Parathyroid adenoma (tissue), 2 donors: ENCODE measurements around the gene ITPRIP.

Experiments used
- H2AFZ ChIP-seq: fragments of 300-600 bp; sonication (generic); one replicate; pipeline ENCODE4 v1.7.0; 2017; ENCODE audit warnings: antibody characterized with exemption, mild to moderate bottlenecking
- H3K27ac ChIP-seq: fragments of 300-600 bp; sonication (generic); one replicate; pipeline ENCODE4 v1.7.0; 2017
- H3K27me3 ChIP-seq: fragments of 300-600 bp; sonication (generic); one replicate; pipeline ENCODE4 v1.7.0; 2017; ENCODE audit warnings: low read length; ENCODE audit not compliant: control insufficient read depth, insufficient read depth
- H3K36me3 ChIP-seq: fragments of 300-600 bp; sonication (generic); one replicate; pipeline ENCODE4 v1.7.0; 2017; ENCODE audit warnings: low read length; ENCODE audit not compliant: control insufficient read depth, insufficient read depth
- H3K4me1 ChIP-seq: fragments of 300-600 bp; sonication (generic); one replicate; pipeline ENCODE4 v1.7.0; 2017; ENCODE audit warnings: control low read depth
- H3K4me2 ChIP-seq: fragments of 300-600 bp; sonication (generic); one replicate; pipeline ENCODE4 v1.7.0; 2017; ENCODE audit warnings: low read length
- H3K4me3 ChIP-seq: fragments of 300-600 bp; sonication (generic); one replicate; pipeline ENCODE4 v1.7.0; 2017; ENCODE audit warnings: low read depth, low read length
- H3K79me2 ChIP-seq: fragments of 300-600 bp; sonication (generic); one replicate; pipeline ENCODE4 v1.7.0; 2017; ENCODE audit warnings: control low read depth
- H3K9ac ChIP-seq: fragments of 300-600 bp; sonication (generic); one replicate; pipeline ENCODE4 v1.7.0; 2017; ENCODE audit warnings: mild to moderate bottlenecking
- H3K9me3 ChIP-seq: fragments of 300-600 bp; sonication (generic); one replicate; pipeline ENCODE4 v1.7.0; 2017; ENCODE audit warnings: low read length; ENCODE audit not compliant: control insufficient read depth
- TF ChIP-seq, protein P1 (sequence below): fragments of 300-600 bp; sonication (generic); IDR thresholded peaks from one replicate; pipeline ENCODE4 v1.7.0; 2017; ENCODE audit warnings: antibody characterized with exemption, mild to moderate bottlenecking
- donor health status: primary hyperparathyroidism.

The ITPRIP gene

DNA sequence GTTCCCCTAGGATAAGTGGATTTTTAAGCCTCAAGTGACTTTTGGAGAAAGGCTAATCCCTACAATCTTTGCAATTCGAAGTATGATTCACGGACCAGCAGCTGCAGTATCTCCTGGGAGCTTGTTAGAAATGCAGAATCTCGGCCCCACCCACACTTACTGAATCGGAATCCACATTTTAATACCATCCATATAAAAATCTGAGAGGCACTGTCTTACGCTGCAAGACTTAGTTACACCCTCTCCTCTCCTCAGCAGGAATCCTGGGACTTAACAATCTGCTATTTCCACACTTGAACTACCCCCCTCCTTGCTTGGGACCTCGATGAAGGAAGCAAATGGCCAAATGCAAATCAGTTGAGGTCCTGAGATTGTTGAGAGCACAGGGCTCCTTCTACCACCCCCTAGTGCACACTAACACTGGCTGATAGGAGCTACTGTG is 21.0 kb downstream of the ITPRIP start:
- no peaks in the 10 kb centered on the region for H3K9me3 ChIP-seq
- H3K27ac ChIP-seq: no peak overlapping the region
- H3K79me2 ChIP-seq: peaks cover 2% of the 10 kb centered on the region
- no peak overlapping the region for H3K4me2 ChIP-seq
- peaks cover 1% of the 10 kb centered on the region for H3K4me1 ChIP-seq
- TF ChIP-seq, protein P1, sequence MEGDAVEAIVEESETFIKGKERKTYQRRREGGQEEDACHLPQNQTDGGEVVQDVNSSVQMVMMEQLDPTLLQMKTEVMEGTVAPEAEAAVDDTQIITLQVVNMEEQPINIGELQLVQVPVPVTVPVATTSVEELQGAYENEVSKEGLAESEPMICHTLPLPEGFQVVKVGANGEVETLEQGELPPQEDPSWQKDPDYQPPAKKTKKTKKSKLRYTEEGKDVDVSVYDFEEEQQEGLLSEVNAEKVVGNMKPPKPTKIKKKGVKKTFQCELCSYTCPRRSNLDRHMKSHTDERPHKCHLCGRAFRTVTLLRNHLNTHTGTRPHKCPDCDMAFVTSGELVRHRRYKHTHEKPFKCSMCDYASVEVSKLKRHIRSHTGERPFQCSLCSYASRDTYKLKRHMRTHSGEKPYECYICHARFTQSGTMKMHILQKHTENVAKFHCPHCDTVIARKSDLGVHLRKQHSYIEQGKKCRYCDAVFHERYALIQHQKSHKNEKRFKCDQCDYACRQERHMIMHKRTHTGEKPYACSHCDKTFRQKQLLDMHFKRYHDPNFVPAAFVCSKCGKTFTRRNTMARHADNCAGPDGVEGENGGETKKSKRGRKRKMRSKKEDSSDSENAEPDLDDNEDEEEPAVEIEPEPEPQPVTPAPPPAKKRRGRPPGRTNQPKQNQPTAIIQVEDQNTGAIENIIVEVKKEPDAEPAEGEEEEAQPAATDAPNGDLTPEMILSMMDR: no peak
- no peaks in the 10 kb centered on the region for H3K36me3 ChIP-seq
- no peak overlapping the region for H3K9ac ChIP-seq
- no peak overlapping the region for H3K4me3 ChIP-seq
- H2AFZ ChIP-seq: no peak overlapping the region
- no peaks in the 10 kb centered on the region for H3K27me3 ChIP-seq

DNA sequence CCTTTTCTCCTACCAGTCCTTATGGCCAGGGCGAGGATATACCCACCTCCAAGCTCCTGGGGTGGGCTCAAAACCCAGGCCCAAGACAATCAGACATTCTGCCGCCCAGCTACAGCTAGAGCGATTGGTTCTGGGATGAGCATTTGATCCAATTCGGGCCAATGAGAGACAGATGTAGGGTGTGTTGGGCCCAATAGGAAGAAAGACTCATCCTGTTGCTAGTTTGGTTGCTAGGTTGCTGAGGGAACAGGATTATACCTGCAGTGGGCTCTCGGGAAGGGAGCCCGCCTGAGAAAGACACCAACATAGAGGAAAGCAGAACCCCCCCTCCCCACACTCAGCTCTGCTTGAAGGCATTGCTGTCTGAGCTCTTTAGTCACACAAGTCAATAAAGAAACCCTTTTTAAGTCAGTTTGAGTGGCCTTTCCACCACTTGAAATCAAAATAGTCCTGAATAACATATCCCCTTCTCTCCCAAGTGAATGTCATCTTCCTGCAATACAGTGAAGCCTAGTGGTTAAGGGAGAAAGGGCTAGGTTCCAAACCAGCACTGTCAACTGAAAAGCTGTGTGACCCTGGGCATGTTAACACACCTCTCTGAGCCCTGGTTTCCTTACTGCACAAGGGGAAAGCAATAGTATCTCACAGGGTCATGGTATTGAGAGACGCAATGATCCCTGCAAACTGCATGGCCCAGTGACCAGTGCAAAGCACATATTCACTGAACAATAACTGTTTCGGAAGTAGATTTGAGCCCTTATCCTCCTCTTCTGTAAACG is 21.8 kb downstream of the ITPRIP start:
- Histone ChIP-seq H3K9ac (no peak overlapping the region), H3K36me3 (no peaks in the 10 kb centered on the region), H3K4me1 (no peaks in the 10 kb centered on the region), H3K27me3 (no peaks in the 10 kb centered on the region), H3K4me2 (no peak overlapping the region), H2AFZ (no peak overlapping the region), H3K4me3 (no peak overlapping the region), H3K9me3 (no peaks in the 10 kb centered on the region), H3K79me2 (peaks cover 2% of the 10 kb centered on the region), H3K27ac (no peak overlapping the region)
- TF ChIP-seq, protein P1: no peak

DNA sequence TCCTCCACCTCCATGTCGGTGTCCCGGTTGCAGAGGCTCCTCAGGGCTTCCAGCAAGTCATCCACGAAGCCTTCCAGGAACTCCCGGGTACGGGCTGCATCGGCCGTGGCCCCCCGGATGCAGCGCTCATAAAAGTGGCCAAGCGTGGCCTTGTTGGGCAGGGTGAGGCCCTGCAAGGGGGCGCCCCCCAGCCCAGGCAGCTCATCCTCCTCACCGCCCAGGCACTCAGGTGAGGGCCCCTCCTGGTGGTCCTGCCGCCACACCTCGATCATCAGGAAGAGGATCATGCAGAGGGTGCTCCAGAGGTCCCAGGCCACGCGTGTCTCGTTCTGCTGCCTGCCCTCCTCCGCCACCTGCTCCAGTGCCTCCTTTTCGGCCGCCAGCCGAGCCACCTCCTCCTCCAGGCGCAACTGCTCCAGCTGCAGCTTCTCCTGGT is 22.8 kb downstream of the ITPRIP start:
- peaks cover 2% of the 10 kb centered on the region for H3K79me2 ChIP-seq
- no peak overlapping the region for H3K27ac ChIP-seq
- TF ChIP-seq, protein P1: no peak
- H3K27me3 ChIP-seq: no peaks in the 10 kb centered on the region
- H3K9me3 ChIP-seq: no peaks in the 10 kb centered on the region
- H3K4me3 ChIP-seq: no peak overlapping the region
- H3K9ac ChIP-seq: no peak overlapping the region
- H3K36me3 ChIP-seq: no peaks in the 10 kb centered on the region
- no peaks in the 10 kb centered on the region for H3K4me1 ChIP-seq
- H3K4me2 ChIP-seq: no peak overlapping the region
- H2AFZ ChIP-seq: no peak overlapping the region

DNA sequence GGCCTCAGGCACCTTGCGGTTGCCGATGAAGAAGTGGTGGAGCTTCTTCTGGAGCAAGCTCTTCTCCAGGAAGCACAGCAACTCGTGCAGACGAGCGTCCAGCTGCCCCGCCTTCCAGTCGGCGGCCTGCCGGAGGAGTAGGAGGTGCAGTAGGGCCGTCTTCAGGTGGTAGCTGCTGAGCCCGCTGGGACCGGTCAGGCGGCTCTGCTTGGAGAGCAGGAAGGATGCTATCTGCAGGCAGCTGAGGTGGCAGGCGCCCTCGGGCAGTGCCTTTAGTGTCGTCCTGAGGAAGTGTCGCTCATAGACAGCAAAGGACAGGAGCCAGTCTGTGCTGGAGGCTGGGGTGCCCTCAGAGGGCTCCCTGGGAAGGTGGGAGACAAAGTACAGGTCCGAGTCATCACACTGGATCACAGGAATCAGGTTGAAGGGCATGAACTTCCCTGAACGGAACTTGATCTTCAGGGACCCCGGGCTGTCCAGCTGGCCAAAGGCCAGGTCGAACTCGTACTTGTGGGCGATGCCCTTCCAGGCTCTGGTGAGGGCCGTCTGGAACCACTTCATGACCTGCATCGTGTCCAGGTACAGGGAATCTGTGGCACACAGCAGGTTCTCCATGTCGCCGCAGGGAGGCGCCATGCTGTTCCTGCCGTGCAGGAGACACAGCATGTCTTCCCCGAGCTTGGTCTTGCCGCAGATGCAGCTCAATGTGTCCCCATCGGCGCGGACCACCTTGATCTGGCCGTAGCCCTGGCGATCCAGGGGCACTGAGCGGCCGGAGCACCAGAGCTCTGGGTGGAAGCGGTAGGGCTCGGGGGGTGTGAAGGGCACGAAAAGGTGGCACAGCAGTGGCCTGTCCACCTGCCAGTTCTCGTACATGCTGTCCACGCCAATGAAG is 23.4 kb downstream of the ITPRIP start:
- no peak overlapping the region for H3K4me2 ChIP-seq
- TF ChIP-seq, protein P1: no peak
- H3K79me2 ChIP-seq: peaks cover 2% of the 10 kb centered on the region
- H3K9me3 ChIP-seq: no peaks in the 10 kb centered on the region
- H3K4me1 ChIP-seq: no peaks in the 10 kb centered on the region
- H2AFZ ChIP-seq: no peak overlapping the region
- H3K27ac ChIP-seq: no peak overlapping the region
- no peak overlapping the region for H3K9ac ChIP-seq
- H3K4me3 ChIP-seq: no peak overlapping the region
- H3K27me3 ChIP-seq: no peaks in the 10 kb centered on the region
- no peaks in the 10 kb centered on the region for H3K36me3 ChIP-seq
